Measurements from ENCODE around the gene ZFHX3.

ZFHX3 gene

DNA sequence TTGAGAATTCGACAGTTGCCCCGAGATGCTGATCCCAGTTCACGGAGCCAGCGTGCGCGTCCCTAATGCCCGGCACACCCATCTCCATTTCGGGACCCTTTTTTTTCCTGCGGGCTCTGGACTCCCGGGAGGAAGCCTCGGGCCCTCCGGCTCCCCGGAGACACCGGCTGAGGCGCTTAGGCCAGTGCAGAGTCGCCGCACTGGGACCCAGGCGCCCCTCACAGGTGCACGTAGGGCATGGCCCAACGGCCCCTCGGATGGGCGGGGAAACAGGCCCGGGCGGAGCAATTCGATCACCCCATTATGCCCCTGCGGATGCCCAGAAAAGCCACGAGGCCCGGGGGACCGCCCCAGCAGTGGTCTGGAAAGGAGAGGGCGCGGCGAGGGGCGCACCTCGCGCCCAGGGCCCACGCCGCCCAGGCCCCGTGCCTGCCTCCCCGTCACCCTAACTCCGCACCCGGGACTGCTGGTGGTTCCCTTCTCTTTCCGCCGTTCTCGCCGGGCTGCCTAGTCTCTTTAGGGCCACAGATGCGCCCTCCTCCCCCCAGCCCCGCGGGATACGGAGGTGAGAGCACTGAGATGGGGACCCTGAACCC is 18.5 kb upstream of the ZFHX3 start:
- Mint-ChIP-seq H3K4me3 (peak overlapping the region; percentile 70 to 73 (median 71)), H3K27me3 (ENCODE audit: low read depth) (peaks cover 94% of the 10 kb centered on the region), H3K9me3 (no peaks in the 10 kb centered on the region), H3K4me1 (peaks cover 79% of the 10 kb centered on the region), H3K36me3 (ENCODE audit: low read depth) (no peaks in the 10 kb centered on the region), H3K27ac (peak overlapping the region in 1 of 3 experiments; percentile 63)
- TF ChIP-seq, protein P1, sequence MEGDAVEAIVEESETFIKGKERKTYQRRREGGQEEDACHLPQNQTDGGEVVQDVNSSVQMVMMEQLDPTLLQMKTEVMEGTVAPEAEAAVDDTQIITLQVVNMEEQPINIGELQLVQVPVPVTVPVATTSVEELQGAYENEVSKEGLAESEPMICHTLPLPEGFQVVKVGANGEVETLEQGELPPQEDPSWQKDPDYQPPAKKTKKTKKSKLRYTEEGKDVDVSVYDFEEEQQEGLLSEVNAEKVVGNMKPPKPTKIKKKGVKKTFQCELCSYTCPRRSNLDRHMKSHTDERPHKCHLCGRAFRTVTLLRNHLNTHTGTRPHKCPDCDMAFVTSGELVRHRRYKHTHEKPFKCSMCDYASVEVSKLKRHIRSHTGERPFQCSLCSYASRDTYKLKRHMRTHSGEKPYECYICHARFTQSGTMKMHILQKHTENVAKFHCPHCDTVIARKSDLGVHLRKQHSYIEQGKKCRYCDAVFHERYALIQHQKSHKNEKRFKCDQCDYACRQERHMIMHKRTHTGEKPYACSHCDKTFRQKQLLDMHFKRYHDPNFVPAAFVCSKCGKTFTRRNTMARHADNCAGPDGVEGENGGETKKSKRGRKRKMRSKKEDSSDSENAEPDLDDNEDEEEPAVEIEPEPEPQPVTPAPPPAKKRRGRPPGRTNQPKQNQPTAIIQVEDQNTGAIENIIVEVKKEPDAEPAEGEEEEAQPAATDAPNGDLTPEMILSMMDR (IDR thresholded peaks at IDR 0.05; ENCODE audit: unreplicated experiment in 3 of 3) = no peak

DNA sequence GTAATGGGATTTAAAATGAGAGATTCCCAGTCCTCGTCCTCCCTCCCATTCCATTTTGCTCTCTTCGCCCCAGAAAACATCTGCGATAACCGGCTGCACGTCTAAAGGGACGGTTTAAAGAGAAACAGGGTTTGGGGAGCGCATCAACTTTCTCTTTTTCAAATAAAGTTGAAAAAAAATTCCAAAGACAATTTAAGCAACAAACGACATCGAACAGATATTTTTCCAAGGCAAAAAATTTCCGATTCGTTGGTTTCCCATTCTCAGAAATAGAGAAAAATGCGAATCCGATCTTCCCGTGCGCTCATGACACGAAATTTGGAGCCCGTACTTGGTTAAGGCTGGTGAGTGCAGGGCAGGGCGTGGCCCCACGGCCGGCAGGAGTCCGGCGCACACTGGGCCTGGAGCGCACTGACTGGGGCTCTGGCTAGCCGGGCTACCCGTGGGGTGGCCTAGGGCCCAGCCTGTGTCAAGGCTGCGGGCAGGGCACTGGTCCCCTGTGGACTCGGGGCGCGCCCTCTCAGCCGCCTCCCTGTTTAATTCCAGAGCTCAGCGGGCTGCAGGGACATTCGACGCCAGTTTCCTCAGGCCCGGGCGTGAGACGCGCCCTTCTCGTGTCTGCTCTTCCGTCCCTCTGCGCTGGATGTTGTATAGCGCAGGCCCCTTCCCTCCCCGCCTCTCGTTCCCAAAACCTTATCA is 17.9 kb upstream of the ZFHX3 start:
- Mint-ChIP-seq H3K4me3 (peak overlapping the region; percentile 70 to 81 (median 71)), H3K27ac (peak overlapping the region; percentile 59 to 90 (median 65))

DNA sequence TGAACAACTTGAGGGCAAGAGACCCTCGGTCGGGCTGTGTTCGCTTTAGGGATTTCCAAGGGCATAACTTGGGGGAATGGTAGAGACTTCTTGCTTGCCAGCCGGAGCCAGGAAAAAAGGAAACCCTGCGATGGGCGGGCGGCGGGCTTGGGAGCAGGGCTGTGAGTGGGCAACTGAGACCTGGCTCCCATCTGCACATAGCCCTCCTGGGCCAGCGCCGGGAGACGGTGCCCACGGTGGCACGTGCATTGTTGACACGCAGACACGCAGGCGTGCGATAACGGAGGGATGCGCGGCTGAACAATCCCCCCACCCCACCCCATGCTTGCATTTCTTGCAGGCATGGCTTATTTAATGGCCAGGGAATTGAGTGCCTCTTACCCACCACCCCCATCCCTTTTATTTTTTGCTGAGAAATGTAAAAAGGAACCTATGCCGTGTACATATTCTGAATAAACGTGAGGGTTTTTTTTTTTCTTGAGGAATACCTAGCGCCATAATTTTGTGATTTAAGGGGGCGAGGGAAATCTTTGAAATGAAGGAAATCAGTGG is 17.1 kb upstream of the ZFHX3 start:
- H3K4me1 Mint-ChIP-seq = peaks cover 76% of the 10 kb centered on the region
- TF ChIP-seq, protein P1 (IDR thresholded peaks at IDR 0.05; ENCODE audit: unreplicated experiment in 3 of 3) = no peak
- peak overlapping the region; percentile 70 to 81 (median 71) for H3K4me3 Mint-ChIP-seq
- no peaks in the 10 kb centered on the region for H3K9me3 Mint-ChIP-seq
- H3K27me3 Mint-ChIP-seq (ENCODE audit: low read depth) = peaks cover 93% of the 10 kb centered on the region
- peak overlapping the region; percentile 59 to 90 (median 65) for H3K27ac Mint-ChIP-seq
- no peaks in the 10 kb centered on the region for H3K36me3 Mint-ChIP-seq (ENCODE audit: low read depth)

More for the DNA sequence above, 17.9 kb upstream of the ZFHX3 start:
- H3K9me3 Mint-ChIP-seq = no peaks in the 10 kb centered on the region
- no peaks in the 10 kb centered on the region for H3K36me3 Mint-ChIP-seq (ENCODE audit: low read depth)
- H3K27me3 Mint-ChIP-seq (ENCODE audit: low read depth) = peaks cover 93% of the 10 kb centered on the region
- TF ChIP-seq, protein P1 (IDR thresholded peaks at IDR 0.05; ENCODE audit: unreplicated experiment in 3 of 3) = no peak
- peaks cover 76% of the 10 kb centered on the region for H3K4me1 Mint-ChIP-seq

DNA sequence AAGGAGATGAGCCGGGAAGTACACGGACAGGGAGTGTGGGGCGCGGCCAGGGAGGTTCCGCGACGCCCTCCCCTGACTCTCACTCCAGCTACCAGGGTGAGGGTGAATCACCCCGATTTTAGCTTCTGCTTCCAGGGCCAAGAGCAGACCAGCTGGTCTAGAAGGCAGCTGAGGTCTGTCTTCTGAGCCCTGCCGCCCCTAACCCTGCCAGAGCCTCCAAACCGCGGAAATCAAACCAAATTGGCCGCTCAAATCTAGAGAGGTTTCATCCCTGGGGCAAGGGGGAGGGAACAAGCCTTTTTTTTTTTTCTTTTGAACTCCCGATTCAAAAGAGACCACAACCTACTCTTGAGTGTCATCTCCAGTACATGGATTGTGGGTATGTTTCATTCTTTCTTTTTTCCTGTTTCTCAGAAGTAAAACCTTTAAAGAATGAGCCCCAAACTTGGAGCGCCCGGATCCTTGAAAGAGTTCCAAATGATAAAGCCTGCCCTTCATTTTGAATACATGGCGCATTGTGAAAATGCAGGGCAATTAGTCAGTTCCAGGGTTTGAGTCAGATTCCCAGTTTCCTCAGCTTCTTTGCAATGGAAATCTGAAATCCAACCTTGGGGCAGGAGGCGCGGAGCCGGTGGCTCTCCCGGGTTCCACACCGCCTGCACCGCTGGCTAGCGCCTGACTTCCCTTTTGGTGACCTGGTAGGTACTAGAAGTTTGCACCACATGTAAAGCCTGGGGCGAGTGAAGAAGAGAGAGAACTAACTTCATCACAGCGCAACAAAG is 16.5 kb upstream of the ZFHX3 start:
- Mint-ChIP-seq H3K27ac (peak overlapping the region; percentile 67 to 90 (median 68)), H3K9me3 (no peaks in the 10 kb centered on the region), H3K36me3 (ENCODE audit: low read depth) (no peaks in the 10 kb centered on the region), H3K4me3 (peak overlapping the region; percentile 69 to 81 (median 71)), H3K4me1 (peaks cover 78% of the 10 kb centered on the region), H3K27me3 (ENCODE audit: low read depth) (peaks cover 97% of the 10 kb centered on the region)
- TF ChIP-seq, protein P1 (IDR thresholded peaks at IDR 0.05; ENCODE audit: unreplicated experiment in 3 of 3) = no peak

DNA sequence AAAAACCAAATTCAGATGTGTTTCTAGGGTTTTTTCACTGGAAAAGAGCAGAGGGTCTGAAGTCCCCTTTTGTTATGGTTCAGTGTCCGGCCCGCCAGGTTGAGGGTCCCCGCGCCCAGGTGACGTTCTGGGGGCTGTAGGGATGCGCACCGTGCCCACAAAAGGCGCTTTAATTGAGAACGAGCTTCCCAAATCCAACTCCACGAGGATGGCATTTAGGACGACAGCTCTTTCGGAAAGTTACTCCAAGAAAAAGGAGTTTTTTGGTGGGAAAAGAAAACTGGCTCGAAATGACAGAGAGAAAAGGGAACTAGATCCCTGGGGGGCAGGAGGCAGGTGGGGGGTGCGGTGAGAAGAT is 15.9 kb upstream of the ZFHX3 start:
- H3K27ac Mint-ChIP-seq = peak overlapping the region; percentile 67 to 90 (median 68)
- H3K27me3 Mint-ChIP-seq (ENCODE audit: low read depth) = peaks cover 97% of the 10 kb centered on the region
- peak overlapping the region; percentile 67 to 71 (median 69) for H3K4me3 Mint-ChIP-seq
- H3K36me3 Mint-ChIP-seq (ENCODE audit: low read depth) = no peaks in the 10 kb centered on the region
- TF ChIP-seq, protein P1 (IDR thresholded peaks at IDR 0.05; ENCODE audit: unreplicated experiment in 3 of 3) = no peak
- H3K4me1 Mint-ChIP-seq = peaks cover 78% of the 10 kb centered on the region
- H3K9me3 Mint-ChIP-seq = no peaks in the 10 kb centered on the region

Data from nephron (organoid).